SK-N-DZ (cell line): ENCODE measurements around the gene HDDC2.

Source experiments
- DNase-seq: peaks from one replicate; pipeline ENCODE4 v3.0.0-alpha.2; 2015; ENCODE audit warnings: low spot score

The HDDC2 gene

DNA sequence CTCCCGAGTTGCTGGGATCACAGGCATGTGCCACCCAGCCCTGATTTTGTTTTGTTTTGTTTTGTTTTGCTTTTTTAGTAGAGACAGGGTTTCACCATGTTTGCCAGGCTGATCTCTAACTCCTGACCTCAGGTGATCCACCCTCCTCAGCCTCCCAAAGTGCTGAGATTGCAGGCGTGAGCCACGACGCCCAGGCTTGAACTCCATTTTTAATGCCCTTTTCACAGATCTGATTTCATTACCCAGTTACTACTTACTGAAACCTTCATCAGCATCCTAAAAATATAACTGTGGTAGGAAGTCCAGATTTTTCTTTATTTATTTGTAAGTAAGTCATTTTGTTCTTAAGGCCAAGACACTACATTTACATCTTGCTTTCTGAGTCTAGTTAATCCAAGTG lies 64.0 kb downstream of the HDDC2 start:
- DNase-seq: no peak

DNA sequence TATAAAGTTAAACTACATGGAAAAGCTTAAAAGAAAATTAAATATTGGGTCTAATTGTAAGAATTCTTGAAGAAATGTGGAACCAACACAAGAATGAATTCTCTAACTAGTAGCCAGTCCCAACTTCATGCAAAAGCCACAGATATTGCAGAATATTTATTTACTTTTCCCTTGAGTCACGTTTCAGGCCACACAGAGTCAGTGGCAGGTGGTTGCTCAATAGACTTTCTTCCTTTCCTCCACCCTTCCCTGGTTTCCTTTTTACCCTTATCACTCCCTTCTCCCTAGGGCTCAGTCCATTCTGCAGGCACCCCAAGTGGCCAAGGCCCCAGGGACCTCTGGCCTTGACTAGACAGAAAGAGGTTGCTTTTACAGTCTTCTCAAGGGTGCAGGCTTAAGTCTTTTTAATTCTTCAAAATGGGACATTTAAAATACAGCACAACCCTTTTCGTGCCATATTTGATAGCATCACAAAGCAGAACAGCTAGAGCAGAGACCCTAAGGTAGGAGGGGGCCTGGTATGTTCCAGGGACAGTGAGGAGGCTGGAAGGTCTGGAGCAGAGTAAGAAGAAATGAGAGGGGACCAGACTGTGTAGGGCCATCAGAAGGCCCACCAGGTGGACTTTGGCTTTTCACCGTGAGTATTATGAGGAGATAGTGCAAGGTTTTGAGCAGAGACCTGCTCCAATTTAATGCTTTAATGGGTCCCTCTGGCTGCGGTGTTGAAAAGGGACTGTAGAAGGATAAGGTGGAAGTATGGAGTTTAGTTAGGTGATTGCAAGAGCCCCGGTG lies 65.0 kb downstream of the HDDC2 start:
- DNase-seq: no peak

DNA sequence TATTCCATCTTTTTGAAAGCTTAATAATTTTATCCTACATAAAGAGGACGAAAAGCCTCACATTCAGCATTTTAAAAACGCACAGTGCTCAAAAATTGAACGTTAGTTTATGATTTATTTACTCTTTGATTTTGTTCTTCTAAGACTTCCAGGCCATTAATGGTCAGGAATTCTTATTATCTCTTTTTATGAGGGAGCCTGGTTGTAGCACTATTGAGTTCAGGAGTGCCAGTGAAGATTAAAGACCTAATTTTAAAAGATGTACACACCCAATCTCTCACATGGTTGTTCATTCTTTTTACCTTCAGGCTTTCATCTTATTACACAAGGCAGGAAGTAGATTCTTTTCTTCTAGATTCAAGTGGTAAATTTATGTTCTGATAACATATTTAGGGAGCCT lies 68.6 kb downstream of the HDDC2 start:
- DNase-seq: no peak

DNA sequence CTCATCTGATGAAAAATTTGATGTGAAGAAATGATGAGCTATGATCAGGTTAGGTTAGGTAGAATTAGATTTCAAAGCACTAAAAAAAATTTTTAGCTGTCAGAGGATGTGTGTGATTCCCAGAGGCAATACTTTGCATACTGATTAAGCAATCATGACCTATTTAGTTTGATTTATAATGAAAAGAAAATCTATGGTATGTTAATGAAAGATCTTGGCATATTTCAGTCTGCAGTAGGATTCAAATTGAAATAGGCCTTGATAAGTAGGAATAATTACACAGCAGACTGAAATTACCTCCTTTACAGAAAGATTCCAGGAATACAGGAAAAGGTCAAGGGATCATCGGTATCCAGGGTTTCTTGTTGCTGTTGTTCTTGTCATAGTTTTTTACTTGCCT lies 69.3 kb downstream of the HDDC2 start:
- no peak for DNase-seq

DNA sequence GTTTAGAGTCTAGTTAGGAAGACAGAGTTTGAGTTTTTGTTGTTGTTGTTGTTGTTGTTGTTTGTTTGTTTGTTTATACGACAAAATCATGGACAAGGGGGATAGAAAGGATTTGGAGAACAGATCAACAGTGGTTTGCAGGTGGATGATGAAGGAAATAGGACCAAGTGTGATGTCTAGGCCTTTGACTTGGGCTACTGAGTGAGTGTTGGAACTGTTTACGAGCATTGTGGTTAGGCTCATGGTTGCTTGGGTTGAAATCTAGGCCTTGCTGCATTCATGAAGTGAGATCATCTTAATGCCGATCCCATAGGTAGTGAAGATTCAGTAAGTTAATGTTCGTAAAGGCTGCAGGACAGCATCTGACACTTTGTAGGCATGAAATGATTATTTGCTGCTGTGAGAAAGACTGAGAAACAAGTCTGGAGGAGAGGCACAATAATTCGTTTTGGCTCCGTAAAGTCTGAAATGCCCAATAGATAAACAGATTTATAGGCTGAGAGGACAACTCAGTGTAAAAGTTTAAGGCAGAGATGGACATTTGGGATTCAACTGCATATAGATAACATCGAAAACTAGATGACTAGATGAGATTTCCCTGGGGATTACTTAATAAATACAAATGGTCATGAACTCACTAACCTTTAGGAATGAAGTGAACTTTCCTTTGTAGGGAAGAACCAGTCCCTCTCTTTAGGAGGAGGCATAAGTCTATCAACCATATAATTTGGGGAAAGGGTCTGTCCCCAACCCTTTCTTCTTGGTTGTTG lies 70.0 kb downstream of the HDDC2 start:
- no peak for DNase-seq

DNA sequence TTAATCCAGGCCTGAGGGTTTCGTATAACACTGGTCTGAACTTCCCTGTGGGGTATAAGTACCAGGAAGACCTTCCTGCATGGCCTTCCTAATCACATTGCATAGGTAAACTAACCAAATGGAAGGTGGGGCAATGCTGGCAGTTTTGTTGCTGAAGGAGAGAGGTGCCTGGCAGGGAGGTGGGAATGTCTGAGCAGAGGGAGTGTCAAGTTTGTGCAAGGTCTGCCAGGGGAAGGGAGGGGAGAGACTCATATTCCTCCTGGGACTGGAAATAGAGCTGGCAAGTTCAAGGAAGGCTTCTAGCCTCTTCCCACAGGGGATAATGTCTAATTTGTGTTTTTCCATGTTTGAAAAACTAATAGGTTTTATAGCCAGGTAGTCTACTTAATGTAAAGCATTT lies 70.6 kb downstream of the HDDC2 start:
- no peak for DNase-seq

DNA sequence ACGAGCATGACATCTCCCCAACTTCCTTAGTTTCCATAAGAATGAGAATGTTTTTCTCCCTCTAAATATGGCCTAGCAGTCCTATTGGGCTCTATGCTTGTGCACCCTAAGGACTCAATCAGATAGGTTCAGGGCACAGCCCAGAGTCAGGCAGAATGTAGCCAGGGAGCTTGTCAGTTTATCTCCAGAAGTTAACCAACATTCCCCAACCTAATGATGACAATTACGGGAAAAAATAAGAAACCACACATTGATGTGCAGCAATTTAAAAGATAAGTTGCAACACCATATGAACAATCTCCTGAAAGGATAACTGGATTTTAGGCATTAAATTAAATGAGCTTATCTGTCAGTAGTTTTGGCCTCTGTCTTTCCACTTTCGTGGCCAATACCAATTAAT lies 71.1 kb downstream of the HDDC2 start:
- no peak for DNase-seq

DNA sequence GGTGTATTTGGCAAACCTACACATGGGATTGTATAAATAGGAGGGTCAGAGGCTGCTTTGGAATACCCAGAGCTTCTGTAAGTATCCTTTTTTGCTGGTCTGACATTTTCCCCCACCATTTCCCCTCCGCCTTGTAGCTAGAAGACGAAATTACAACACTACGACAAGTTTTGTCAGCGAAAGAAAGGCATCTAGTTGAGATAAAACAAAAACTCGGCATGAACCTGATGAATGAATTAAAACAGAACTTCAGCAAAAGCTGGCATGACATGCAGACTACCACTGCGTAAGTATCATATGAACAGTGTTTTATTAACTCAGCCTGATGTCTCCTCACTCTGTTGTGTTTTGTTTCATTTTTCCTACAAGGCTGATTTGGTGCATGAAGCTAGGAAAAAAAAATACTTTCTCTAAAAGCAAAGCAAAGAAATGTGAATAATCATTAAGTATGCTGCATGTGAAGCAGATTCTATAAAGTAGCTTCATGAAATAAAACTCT lies 72.7 kb downstream of the HDDC2 start:
- DNase-seq: no peak

DNA sequence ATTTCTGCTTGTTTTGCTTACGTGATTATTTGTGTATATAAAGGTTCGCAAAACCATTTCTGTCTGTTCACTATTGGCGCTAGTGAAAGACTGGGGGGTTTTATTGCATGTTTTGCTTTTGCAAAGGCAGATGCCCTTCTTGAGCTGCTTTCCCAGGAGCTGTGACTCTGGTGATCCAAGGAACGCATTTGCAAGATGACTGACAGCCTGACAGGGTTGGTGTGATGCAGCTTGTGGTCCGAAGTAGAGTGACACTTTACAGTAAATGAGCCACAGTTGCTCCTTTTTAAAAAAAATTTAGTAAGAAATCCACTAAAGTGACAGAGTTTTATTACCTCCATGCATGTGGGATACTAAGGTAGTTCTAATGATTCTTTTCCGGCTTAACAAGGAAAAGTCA lies 74.5 kb downstream of the HDDC2 start:
- DNase-seq: no peak
